Measurements from ENCODE around the gene CACNA1G.

CACNA1G gene

DNA sequence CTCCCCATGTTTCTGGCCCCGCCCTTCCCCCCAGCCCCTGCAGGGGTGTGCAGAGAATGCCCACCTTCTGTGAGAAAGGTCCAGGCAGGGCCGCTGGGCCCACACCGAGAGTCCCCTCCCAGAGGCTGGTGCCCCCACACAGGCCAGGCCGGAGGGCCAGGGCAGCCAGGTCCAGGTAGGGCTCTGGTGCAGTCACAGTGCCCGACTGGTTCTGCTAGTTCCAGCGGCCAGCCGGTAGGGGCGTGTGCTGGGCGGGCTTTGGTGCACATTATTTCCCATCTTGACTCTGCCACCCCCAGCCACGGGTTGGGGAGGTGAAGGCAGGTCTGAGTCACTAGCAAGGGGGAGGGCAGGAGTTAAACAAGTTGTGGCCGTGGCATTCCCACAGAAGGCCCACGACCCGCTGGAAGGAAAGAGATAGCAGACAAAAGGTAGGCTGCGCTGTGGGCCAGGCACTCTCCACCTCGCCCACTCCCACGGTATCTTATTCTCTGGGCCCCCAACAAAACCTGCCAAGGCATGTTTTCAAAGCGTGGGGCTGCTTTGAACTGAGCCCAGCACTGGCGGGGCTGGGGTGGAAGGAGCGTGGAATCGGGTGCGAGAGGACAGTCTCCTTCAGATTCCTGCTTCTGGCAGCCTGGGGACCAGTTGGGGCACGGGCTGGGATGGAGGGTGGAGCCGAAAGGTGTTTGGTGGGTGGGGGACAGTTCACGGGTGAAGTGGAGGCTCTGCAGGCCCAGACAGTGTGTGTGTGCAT, 26.1 kb upstream of the CACNA1G start:
- no peak for DNase-seq

- no peak for DNase-seq
Observed at GRCh38 chr17:50534979-50535326, 25.6 kb upstream of the CACNA1G start.

DNA sequence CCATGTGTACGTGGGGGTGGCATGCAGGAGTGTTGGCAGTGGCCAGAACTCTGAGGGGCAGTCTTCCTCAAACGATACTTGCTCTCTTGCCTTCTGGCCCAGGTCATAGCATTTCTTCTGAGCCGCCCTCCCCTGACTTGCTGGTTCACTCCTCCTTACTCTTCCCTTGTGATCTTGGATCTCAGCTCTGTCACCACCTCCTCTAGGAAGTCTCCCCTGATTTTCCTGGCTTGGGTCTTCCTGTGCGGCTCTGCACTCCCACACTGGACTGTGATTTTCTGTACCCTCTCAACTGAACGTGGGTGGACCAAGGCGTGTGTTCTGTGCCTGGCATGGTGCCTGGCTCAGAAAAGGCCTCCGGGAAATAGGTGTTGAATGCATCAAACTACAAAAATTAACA, 25.1 kb upstream of the CACNA1G start:
- no peak for DNase-seq

DNA sequence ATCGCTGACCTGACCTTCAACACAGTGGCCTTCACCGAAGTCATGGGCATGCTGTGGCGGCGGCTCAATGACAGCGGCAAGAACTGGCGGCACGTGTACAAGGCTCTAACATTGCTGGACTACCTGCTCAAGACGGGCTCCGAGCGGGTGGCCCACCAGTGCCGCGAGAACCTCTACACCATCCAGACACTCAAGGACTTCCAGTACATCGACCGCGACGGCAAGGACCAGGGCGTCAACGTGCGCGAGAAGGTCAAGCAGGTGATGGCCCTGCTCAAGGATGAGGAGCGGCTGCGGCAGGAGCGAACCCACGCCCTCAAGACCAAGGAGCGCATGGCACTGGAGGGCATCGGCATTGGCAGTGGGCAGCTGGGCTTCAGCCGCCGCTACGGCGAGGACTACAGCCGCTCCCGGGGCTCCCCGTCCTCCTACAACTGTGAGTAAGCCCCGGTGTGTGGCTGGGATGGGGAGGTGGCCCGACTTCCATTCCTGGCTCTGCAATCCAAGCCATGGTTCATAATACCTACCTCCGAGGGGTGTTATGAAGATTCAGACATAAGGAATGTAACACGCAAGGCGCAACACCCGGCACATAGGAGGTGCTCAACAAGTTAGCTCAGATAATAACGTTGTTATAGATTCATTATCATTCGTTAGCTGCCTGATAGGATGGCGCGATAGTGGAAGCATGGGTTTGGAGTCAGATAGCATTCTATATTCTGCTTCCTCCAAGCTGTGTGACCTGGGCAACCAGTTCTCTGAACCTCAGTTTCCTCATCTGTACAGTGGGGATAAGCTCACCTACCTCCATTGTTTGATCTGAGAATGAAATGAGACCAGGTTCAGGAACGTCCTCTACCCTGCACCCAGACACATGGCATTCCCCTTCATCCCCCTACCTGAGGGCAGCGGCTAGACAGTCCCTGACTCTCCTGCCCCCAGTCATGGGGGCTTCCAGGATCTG, 23.6 kb upstream of the CACNA1G start:
- no peak for DNase-seq

DNA sequence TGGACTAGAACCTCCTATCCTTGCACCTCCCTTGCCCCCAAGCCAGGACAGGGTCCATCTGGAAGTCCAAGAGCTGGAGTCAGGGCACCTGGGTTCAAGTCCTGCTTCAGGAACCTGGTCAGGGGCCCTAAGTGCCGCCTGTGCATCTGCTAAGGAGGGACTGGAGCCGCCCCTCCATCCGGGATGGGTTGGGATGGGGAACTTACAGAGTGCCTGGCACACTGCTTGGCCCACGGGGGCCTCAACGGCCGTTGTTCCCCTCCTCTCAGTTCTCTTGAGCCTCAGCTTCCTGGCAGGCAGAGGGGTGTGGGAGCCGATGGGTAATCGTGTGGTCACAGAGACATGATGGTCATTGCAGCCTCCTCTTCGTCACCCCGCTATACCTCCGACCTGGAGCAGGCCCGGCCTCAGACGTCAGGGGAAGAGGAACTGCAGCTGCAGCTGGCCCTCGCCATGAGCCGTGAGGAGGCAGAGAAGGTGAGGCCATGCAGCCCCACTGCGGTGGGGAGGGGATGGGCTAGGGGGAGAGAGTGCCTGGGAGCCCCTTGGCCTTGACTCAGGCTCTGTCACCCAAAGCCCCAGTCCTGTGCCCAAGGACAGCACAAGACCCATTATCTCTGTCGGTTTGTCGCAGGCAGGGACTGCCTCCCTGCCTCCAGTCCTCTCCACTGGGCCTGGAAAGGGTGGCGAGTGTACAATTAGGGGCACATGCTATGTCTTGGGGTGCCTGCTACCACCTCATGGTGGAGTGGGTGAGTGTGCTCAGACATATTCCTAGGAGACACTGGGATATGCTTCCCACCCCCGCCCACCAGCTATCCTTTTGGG, 22.6 kb upstream of the CACNA1G start:
- no peak for DNase-seq

DNA sequence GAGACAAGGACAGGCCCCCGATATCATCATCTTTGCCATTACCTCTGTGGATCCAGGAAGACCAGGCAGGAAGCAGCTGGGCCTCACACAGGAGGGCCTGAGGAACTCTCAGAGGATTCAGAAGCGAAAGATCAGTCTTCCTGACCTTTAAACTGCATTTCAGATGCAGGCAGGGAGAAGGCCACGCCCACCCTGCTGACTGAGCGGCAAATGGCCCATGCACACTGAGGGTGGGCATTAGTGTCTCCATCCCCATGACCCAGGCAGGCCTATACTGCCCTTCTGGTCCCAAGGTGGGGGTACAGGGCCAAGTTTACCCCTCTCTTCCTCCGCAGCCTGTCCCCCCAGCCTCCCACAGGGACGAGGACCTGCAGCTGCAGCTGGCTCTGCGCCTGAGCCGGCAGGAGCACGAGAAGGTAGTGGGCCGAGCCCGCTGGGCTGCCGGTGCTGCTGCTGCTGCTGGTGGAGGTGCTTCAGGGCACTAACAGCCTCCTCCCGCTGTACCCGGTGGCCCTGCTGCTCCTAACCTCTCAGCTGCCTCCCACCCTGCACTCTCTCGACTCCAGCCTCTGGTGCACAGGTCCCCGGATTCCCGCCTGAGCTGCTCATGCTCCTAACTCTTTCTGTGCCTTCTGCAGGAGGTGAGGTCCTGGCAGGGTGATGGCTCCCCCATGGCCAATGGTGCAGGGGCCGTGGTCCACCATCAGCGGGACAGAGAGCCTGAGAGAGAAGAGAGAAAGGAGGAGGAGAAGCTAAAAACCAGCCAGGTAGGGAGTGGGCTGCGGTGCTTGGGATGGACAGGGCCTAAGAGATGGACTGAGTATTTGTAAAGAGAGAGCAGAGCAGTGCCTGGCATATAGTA, 21.7 kb upstream of the CACNA1G start:
- DNase-seq = no peak

DNA sequence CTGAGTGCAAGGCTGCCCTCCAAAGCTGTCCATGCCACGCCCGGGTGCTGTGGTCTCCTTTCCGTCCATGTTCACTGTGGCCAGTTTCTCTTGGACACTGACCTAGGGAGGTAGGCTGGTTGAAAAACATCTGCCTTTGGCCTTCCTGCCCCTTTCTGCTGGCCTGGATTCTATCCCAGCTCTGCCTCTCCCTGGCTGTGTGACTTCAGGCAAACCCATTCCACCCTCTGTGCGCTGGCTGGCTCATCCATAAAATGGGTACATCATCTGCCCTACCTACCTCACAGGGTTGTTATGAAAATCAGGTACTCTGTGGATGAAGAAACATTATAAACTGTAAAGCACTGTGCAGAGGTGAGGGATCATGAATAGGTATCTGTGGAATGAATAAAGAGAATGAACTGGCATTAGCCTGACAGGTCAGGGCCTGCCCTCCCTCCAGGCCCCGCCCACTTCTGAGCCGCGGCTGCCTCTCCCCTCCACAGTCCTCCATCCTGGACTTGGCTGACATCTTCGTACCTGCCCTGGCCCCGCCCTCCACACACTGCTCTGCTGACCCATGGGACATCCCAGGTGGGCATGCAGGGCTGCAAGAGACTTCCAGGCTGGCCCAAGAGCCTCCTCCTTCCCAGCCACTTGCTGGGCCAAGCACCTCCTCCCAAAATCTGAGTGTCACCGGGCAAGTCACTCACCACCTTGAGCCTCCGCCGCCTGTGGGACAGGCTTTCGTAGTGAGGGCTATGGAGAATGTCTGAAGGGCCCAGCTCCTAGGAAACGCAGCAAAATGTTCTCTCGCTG, 20.6 kb upstream of the CACNA1G start:
- no peak for DNase-seq

GRCh38 chr17:50540560-50541401, 19.7 kb upstream of the CACNA1G start:
- DNase-seq = no peak

- DNase-seq = no peak
Observed at GRCh38 chr17:50541402-50541715, 19.2 kb upstream of the CACNA1G start.

GRCh38 chr17:50541716-50542688, 18.5 kb upstream of the CACNA1G start:
- DNase-seq = peak; percentile 86

- no peak for DNase-seq
Observed at GRCh38 chr17:50542795-50543774, 17.4 kb upstream of the CACNA1G start.

- no peak for DNase-seq
Observed at GRCh38 chr17:50544516-50544915, 16.0 kb upstream of the CACNA1G start.

DNA sequence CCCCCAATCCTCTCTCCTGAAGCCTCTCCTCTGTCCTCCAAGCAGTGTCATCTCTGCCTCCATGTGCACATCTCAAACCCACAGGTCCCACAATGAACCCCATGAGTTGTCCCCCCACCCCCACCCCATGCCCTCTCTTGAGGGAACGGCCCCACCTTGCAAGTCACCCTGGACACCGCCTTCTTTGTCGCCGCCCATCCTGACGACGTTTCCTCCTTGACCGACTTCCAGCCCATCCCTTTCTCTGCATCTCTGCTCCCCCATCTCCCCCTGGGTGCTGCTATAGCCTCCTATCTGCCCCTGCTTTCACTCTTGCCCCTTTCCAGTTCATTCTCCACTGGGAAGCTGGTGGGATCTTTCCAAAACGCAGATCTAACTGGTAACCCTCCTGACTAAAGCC, 15.2 kb upstream of the CACNA1G start:
- no peak for DNase-seq

- no peak for DNase-seq
Observed at GRCh38 chr17:50546701-50547034, 13.8 kb upstream of the CACNA1G start.

DNA sequence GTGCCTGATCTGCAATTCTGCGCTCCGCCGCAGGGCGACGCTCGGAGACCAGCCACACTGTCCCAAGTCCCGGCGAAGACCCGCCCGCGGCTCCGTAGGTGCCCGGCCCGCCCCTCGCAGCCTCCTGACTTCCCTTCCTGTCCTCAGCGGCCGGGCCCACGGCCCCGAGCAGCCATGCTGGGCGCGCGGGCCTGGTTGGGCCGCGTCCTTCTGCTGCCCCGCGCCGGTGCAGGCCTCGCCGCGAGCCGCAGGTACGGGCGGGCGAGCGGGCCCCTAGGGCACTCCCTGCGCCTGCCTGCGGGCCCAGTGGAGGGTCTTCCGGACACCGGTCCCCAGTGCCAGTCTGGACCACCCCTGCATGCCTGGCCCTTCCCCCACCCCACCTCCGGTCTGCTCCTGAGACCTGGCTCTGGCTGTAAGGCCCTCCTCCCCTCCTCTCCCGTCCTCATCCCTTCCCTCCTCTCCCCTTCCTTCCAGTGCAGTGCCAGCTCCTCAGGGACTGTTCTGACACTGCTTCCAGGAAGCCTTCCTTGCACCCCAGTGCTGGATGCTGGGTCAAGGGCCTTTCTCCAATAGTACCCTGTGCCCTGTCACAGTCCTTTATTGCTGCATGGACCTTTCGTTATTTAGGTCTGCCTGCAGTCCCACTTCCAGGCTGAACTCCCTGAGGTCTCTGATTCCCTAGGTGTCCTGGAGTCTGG, 13.3 kb upstream of the CACNA1G start, which contains the start of gene SPATA20:
TSS of gene SPATA20 (plus strand) at position 140 of the 701 bp plus-strand sequence. CDS start at position 175, 35 bp downstream.
- DNase-seq = peak; percentile 92

GRCh38 chr17:50547736-50548083, 12.8 kb upstream of the CACNA1G start:
- DNase-seq = no peak

GRCh38 chr17:50548831-50549230, 11.7 kb upstream of the CACNA1G start:
- no peak for DNase-seq

Data from EL (cell line).